IPS-NIHi11 (cell line): ENCODE results near the gene HERC5.
"Not testable (repeated sequence)": the region's sequence is repeated elsewhere in the genome, so short reads cannot be mapped to it uniquely, and the experiment has no call there.

Experiments used
- DNase-seq: peaks from one replicate; pipeline ENCODE4 v3.0.0; 2012; ENCODE audit warnings: mixed read lengths, low spot score

HERC5 gene

DNA sequence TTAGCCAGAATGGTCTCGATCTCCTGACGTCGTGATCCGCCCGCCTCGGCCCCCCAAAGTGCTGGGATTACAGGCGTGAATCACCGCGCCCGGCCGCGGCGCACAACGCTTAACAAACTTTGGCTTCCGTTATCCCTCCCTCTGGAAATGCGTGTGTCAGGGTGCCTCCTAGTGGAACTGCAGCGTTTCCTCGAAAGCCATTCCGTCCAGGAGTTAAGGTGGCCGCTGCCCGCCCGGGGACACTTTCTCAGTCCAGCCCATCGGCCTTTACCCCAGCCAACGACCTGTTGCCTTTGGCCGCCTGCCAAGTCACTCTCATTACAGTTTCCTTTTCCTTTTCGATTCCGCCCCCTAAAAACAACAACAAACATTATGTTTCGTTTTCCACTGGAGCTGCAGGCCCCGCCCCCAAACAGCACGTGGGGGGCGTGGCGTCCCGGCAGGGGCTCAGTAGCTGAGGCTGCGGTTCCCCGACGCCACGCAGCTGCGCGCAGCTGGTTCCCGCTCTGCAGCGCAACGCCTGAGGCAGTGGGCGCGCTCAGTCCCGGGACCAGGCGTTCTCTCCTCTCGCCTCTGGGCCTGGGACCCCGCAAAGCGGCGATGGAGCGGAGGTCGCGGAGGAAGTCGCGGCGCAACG, at the start of gene HERC5:
HERC5 (plus strand) TSS at position 450 of the 637 bp plus-strand sequence; CDS start at position 601, 151 bp downstream.
- peak; percentile 91 for DNase-seq

DNA sequence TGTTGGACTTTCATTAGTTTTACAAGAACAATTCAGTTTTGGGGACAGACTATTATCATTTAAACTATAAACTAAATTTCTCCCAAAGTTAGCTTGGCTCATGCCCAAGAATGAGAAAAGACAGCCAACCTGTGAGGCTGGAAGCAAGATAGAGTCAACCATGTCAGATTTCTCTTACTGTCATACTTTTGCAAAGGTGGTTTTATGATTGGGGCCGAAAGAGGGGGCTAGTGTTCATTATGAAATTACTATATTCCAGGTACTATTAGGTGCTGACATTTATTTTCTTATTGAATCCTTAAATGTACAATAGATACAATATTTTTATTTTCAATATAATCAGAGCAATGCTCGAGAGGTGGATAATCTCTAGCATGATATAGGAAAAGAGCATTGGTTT, 47.7 kb upstream of the HERC5 start:
- DNase-seq: no peak

DNA sequence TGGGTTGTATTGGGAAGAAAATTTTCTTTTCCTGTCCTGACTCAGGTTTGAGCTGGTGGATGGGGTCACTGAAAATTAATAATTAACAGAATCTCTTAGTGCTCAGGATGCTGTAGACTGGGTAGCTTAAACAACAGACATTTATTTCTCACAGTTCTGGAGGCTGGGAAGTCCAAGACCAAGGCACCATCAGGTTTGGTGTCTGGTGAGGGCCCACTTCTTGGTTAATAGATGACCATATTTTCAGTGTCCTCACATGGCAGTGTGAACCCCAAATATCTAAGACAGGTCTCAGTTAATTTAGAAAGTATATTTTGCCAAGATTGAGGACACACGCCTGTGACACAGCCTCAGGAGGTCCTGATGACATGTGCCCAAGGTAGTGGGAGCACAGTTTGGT, 47.1 kb upstream of the HERC5 start:
- no peak for DNase-seq

GRCh38 chr4:88411491-88412096, 45.3 kb upstream of the HERC5 start:
- DNase-seq: no peak

- DNase-seq: no peak
Measured at GRCh38 chr4:88413801-88414200, 43.1 kb upstream of the HERC5 start.

DNA sequence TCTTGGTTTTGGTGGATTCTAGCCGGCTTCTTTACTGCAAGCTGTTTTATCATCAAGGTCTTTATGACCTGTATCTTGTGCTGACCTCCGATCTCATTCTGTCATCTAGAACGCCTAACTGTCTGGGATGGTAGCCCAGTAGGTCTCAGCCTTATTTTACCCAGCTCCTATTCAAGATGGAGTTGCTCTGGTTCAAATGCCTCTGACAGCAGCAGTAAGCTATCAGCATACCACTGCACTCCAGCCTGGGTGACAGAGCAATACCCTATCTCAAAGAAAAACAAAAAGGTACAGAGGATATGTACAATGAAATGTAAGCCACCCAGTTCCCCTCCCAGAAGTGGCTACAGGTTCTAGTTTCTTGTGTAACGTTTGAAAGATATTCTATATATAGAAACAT, 42.2 kb upstream of the HERC5 start:
- DNase-seq: no peak

DNA sequence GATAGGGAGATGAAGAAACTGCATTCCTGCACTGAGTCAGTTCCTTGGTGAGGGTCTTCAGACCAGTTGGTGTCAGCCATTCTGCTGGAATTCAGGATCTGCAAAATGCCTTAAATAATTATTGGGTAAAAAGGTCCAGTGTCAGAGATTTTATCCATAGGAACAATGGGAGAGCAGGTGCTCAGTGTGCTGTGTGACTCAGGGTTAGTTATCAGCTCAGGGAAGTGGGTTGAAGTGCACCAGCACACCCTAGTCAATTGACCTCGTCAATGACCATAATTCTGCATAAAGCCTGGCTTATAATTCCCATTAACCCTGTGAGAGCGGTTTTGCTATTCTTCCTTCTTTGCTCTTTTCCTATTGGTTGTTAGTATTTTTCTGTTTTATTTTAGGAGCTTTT, 40.9 kb upstream of the HERC5 start:
- DNase-seq: no peak

DNA sequence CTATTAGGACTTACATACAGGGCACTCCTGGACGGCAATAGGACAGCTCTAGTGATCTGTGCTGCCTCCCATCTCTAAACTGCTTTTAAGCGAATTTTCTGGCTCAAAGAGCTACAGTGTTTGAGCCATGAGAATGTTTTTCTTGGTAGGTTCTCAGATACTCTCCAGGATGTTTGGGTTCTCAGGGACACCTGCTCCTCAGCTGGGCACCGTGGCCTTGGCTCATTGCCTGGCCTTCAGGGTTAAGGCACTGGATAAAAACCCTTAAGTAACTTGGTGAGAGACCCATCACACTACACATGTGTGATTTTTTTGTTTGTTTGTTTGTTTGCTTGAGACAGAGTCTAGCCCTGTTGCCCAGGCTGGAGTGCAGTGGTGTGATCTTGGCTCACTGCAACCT, 38.5 kb upstream of the HERC5 start:
- no peak for DNase-seq

GRCh38 chr4:88419874-88420273, 37.0 kb upstream of the HERC5 start:
- no peak for DNase-seq

GRCh38 chr4:88420844-88421243, 36.1 kb upstream of the HERC5 start:
- DNase-seq: no peak

DNA sequence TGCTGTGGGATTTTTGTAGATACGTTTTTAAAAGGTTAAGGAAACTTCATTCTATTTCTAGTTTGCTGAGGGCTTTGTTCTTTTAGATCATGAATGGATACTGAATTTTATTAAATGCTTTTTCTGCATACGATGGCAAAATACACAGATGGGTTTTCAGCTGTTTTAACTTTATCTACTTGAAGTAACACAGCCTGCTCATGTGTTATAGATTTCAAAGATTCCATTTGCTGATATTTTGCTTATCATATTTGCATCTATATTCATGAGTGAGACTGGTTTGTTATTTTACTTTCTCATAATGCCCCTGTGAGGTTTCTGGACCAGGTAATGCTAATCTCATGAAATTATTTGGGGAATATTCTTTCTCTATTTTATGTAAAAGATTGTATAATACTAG, 34.5 kb upstream of the HERC5 start:
- no peak for DNase-seq

DNA sequence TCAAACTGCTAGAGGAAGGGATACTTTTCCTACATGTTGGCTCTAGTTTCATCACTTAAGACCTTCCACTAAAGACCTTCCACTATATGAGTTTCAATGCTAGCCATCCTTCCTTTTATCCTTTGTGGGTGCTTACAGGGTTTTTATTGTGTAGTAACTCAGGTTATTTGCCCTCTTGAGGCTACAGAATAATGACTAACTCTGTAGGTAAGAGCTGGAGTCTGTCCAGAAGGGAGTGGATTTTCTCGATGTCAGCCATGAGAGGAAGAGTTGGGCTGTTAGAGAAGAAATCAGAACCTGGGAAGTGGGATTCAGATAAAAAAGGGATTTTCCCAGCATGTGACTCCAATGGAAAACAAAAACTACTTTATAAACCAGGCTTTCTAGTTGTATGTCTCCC, 27.5 kb upstream of the HERC5 start:
- DNase-seq: no peak

DNA sequence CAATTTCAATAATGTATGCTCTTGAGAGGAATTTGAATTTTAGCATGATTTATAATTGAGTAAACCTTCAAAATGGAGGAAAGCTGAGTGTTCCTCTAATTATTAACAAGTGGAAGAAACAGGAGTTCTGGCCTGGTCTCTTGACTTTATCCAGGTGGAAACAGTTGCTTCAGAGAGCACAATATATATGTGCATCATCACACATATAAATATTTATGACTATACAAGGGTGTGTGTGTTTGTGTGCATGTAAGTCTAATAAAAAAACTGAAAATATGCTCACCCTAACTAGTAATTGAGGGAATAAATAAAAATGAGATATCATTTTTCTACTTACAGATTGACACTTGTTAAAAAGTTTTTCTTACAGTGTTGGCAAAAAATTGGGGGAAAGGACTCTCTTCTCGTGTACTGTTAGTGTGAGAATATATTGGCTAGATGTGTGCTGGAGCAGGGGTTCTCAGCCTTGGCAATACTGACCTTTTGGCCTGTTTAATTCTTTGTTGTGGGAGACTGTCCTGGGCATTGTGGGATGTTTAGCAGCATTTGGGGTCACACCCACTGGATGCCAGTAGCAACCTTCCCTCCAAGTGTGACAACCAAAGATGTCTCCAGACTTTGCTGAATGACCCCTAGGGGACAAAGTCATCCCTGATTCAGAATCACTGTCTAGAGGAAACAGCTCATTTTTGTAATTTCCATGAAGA, 20.8 kb upstream of the HERC5 start:
- no peak for DNase-seq

GRCh38 chr4:88437873-88438272, 19.0 kb upstream of the HERC5 start:
- not testable (repeated sequence) for DNase-seq

GRCh38 chr4:88439161-88439760, 17.7 kb upstream of the HERC5 start:
- peak; percentile 40 for DNase-seq

- no peak for DNase-seq
Measured at GRCh38 chr4:88440146-88440545, 16.8 kb upstream of the HERC5 start.

- DNase-seq: no peak
Measured at GRCh38 chr4:88441696-88442095, 15.2 kb upstream of the HERC5 start.

- DNase-seq: peak; percentile 38
Measured at GRCh38 chr4:88442689-88443191, 14.2 kb upstream of the HERC5 start.

DNA sequence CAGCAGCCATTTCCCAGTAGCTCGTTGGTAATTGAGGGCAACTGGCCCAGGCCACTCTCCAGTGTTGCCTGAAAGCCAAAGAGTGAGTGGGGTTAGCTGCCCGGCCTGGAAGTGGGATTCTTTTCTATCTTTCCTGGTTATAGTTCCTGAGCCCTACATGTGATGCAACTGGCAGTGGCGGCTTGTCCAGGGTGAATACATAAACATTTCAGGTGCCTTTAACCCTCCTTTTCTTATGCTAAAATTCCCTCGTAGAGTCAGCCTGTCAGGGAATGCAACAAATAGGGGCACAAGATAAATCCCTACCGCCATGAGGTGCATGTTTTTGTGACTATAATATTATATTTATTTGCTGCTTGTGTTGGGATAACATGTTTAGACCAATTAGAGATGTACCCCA, 13.4 kb upstream of the HERC5 start:
- peak; percentile 26 for DNase-seq

DNA sequence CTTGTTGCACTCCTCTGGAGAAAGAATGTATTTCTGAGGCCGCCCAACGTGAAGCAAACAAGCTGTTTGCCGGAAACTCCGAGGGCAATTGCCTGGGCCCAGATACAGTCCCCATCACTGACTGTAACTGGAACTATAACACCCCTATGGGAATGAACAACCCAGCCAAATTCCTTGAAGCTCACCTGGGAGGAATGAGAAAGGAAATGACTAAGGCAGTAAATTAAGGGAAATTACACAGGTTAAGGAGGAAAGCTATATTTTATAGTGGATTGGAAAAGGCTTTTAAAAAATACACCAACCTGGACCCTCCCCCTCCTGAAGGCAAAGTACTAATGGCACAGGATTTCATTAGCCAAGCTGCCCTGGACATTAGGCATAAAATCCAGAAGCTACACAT, 11.7 kb upstream of the HERC5 start:
- no peak for DNase-seq

DNA sequence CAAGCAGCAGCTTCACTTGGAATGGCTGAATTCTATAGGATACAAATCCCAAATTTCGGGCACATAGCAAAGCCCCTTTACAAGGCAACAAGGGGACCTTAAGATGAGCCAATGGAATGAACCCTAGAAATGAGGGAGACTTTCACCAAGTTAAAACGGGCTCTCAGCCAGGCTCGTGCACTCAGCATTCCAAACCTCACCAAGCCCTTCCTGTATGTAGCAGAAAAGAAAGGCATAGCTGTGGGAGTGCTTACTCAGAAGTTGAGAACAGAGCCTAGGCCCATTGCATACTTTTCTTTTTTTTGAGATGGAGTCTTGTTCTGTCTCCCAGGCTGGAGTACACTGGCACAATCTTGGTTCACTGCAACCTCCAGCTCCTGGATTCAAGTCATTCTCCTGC, 10.8 kb upstream of the HERC5 start:
- no peak for DNase-seq

DNA sequence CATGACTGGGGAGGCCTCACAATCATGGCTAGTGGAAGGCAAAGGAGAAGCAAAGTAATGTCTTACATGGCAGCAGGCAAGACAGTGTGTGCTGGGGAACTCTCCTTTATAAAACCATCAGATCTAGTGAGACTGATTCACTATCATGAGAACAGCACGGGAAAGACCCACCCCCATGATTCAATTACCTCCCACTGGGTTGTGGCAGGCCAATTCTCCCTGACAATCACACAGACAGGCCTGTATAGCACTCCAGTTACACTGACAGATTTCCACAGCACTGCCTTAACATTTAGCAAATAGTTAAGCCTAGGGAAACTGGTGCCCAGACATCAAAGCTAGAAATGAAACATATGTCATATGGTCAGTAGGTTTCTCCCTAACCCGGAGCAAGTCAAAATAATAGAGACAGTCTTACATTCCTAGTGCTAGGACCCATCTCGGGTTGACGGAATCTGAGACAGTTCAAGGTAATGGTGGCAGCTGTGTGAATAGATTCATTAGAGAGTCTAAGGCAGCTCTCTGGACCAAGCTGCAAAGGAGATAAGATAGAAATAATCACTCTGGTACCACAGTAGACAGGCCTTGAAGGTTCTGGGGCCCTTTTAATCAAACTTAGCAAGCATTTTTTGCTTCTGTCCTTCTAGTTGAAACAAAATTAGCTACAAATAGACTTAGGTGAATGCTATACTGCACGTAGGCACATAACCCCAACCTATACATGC, 9.4 kb upstream of the HERC5 start:
- no peak for DNase-seq
